ENCODE results near the gene MTUS2. TPM values are rescaled to one million over a fixed set of nuclear protein-coding genes. Genes with fewer than 3 reads are reported as not detected.

The MTUS2 gene
- total RNA-seq, 1 experiment from 2014 or later, result 0.05 TPM

GRCh38 chr13:29481603-29482002, 661.5 kb downstream of the MTUS2 start:
- DNase-seq (ENCODE audit: low spot score), result no peak

- no peak for DNase-seq (ENCODE audit: low spot score)
Measured at GRCh38 chr13:29482504-29482903, 662.4 kb downstream of the MTUS2 start.

- DNase-seq (ENCODE audit: low spot score), result no peak
Measured at GRCh38 chr13:29483211-29483610, 663.1 kb downstream of the MTUS2 start.

- no peak for DNase-seq (ENCODE audit: low spot score)
Measured at GRCh38 chr13:29483623-29484022, 663.5 kb downstream of the MTUS2 start.

GRCh38 chr13:29484236-29484635, 664.1 kb downstream of the MTUS2 start:
- no peak for DNase-seq (ENCODE audit: low spot score)

GRCh38 chr13:29484796-29485195, 664.7 kb downstream of the MTUS2 start:
- no peak for DNase-seq (ENCODE audit: low spot score)

- DNase-seq (ENCODE audit: low spot score), result no peak
Measured at GRCh38 chr13:29486551-29486950, 666.4 kb downstream of the MTUS2 start.

- DNase-seq (ENCODE audit: low spot score), result no peak
Measured at GRCh38 chr13:29487466-29488454, 667.6 kb downstream of the MTUS2 start.

- DNase-seq (ENCODE audit: low spot score), result no peak
Measured at GRCh38 chr13:29489650-29490560, 669.8 kb downstream of the MTUS2 start.

GRCh38 chr13:29490561-29490885, 670.4 kb downstream of the MTUS2 start:
- no peak for DNase-seq (ENCODE audit: low spot score)

GRCh38 chr13:29491248-29491647, 671.1 kb downstream of the MTUS2 start:
- DNase-seq (ENCODE audit: low spot score), result no peak

- no peak for DNase-seq (ENCODE audit: low spot score)
Measured at GRCh38 chr13:29493796-29494195, 673.7 kb downstream of the MTUS2 start.

GRCh38 chr13:29494520-29494919, 674.4 kb downstream of the MTUS2 start:
- DNase-seq (ENCODE audit: low spot score), result no peak

- peak; percentile 34 for DNase-seq (ENCODE audit: low spot score)
Measured at GRCh38 chr13:29496241-29496712, 676.1 kb downstream of the MTUS2 start.

GRCh38 chr13:29497137-29497654, 677.1 kb downstream of the MTUS2 start:
- DNase-seq (ENCODE audit: low spot score), result no peak

GRCh38 chr13:29498426-29499040, 678.4 kb downstream of the MTUS2 start:
- DNase-seq (ENCODE audit: low spot score), result no peak

- DNase-seq (ENCODE audit: low spot score), result no peak
Measured at GRCh38 chr13:29499506-29500165, 679.5 kb downstream of the MTUS2 start.

GRCh38 chr13:29500386-29500785, 680.2 kb downstream of the MTUS2 start:
- DNase-seq (ENCODE audit: low spot score), result no peak

- DNase-seq (ENCODE audit: low spot score), result no peak
Measured at GRCh38 chr13:29501674-29502073, 681.5 kb downstream of the MTUS2 start.

- DNase-seq (ENCODE audit: low spot score), result no peak
Measured at GRCh38 chr13:29502391-29503008, 682.4 kb downstream of the MTUS2 start.

All from HT-29 (cell line).